ENCODE results near the gene CNEP1R1. TPM values are rescaled to one million over a fixed set of nuclear protein-coding genes. Genes with fewer than 3 reads are reported as not detected.

The CNEP1R1 gene
- total RNA-seq, 2 experiments from 2014 or later: 36.6 to 46.3 TPM

DNA sequence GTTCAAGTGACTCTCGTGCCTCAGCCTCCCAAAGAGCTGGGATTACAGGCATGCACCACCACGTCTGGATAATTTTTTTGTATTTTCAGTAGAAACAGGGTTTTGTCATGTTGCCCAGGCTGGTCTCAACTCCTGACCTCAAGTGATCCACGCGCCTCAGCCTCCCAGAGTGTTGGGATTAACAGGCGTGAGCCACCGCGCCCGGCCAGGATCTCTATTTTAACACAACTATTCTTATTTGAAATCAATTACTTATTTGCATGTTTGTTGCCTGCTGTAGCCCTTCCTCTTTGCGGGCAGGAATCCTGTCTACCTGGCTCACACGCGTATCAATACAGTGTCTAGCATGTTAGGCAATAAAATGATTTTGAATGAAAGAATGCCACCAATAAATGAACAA lies 818 bp upstream of the CNEP1R1 start:
- no peak for ATAC-seq (ENCODE audit: poor library complexity)
- no peaks in the 10 kb centered on the region for H3K9me3 ChIP-seq (ENCODE audit: control insufficient read depth in 1 of 2, insufficient read depth in 1 of 2, low read length in 2 of 2)
- H3K4me3 ChIP-seq (ENCODE audit: low read length): no peak overlapping the region
- CTCF ChIA-PET: interaction anchor here (0.7 to 3.3 kb wide), 13 partner anchors 10 to 782 kb away, joined by 3 to 48 read pairs (median 4); partner anchors contain the start of genes HEATR3 and TENT4B
- POLR2A ChIA-PET: interaction anchor here (1.3 to 2.7 kb wide), 5 partner anchors 42 to 641 kb away, joined by 3 to 41 read pairs (median 10); partner anchors contain the start of gene HEATR3
- TF ChIP-seq, protein P1, sequence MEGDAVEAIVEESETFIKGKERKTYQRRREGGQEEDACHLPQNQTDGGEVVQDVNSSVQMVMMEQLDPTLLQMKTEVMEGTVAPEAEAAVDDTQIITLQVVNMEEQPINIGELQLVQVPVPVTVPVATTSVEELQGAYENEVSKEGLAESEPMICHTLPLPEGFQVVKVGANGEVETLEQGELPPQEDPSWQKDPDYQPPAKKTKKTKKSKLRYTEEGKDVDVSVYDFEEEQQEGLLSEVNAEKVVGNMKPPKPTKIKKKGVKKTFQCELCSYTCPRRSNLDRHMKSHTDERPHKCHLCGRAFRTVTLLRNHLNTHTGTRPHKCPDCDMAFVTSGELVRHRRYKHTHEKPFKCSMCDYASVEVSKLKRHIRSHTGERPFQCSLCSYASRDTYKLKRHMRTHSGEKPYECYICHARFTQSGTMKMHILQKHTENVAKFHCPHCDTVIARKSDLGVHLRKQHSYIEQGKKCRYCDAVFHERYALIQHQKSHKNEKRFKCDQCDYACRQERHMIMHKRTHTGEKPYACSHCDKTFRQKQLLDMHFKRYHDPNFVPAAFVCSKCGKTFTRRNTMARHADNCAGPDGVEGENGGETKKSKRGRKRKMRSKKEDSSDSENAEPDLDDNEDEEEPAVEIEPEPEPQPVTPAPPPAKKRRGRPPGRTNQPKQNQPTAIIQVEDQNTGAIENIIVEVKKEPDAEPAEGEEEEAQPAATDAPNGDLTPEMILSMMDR (IDR thresholded peaks at IDR 0.05): no peak
- intact Hi-C loops (cut with DNase I, micrococcal nuclease): loop anchor here (1.0 to 10.0 kb wide), 6 partner anchors 131 to 783 kb away; partner anchors contain the start of gene TENT4B (in 1 of the 2)
- H3K36me3 Mint-ChIP-seq (ENCODE audit: low read depth): peaks cover 21% of the 10 kb centered on the region
- peak overlapping the region; percentile 90 for H3K27ac Mint-ChIP-seq
- no peak for DNase-seq
- H3K9me3 Mint-ChIP-seq: no peaks in the 10 kb centered on the region
- peaks cover 25% of the 10 kb centered on the region for H3K4me1 ChIP-seq (ENCODE audit: insufficient read depth, low read length)
- no peaks in the 10 kb centered on the region for H3K27me3 ChIP-seq (ENCODE audit: control insufficient read depth in 1 of 2, insufficient read depth in 2 of 2, low read length in 2 of 2)
- peak overlapping the region; percentile 94 for H3K4me3 Mint-ChIP-seq
- H3K4me1 Mint-ChIP-seq (ENCODE audit: low read depth): peaks cover 33% of the 10 kb centered on the region
- H3K27me3 Mint-ChIP-seq: no peaks in the 10 kb centered on the region
- no peak overlapping the region for H3K27ac ChIP-seq (ENCODE audit: low read depth in 1 of 2, low read length in 2 of 2)
- H3K36me3 ChIP-seq (ENCODE audit: insufficient read depth, low read length): no peaks in the 10 kb centered on the region

- H3K4me3 Mint-ChIP-seq: peak overlapping the region; percentile 94
- ChIA-PET CTCF (interaction anchor here (0.7 to 3.3 kb wide), 22 partner anchors 9 to 780 kb away, joined by 3 to 48 read pairs (median 4); partner anchors contain the start of genes HEATR3 and TENT4B), POLR2A (interaction anchor here (0.7 to 2.7 kb wide), 20 partner anchors 9 to 781 kb away, joined by 3 to 41 read pairs (median 5); partner anchors contain the start of genes CYLD, HEATR3, SNX20 and TENT4B)
- no peaks in the 10 kb centered on the region for H3K9me3 Mint-ChIP-seq
- H3K27me3 Mint-ChIP-seq: no peaks in the 10 kb centered on the region
- intact Hi-C loops (cut with DNase I, micrococcal nuclease): loop anchor here (1.0 to 10.0 kb wide), 10 partner anchors 40 to 781 kb away; partner anchors contain the start of genes TENT4B (in 2 of the 2), CYLD (in 1 of the 2) and HEATR3 (in 1 of the 2)
- H3K36me3 Mint-ChIP-seq (ENCODE audit: low read depth): peaks cover 34% of the 10 kb centered on the region
- TF ChIP-seq, protein P1 (IDR thresholded peaks at IDR 0.05): no peak
- peak overlapping the region; percentile 90 for H3K4me3 ChIP-seq (ENCODE audit: low read length)
- peaks cover 25% of the 10 kb centered on the region for H3K4me1 ChIP-seq (ENCODE audit: insufficient read depth, low read length)
- H3K9me3 ChIP-seq (ENCODE audit: control insufficient read depth in 1 of 2, insufficient read depth in 1 of 2, low read length in 2 of 2): no peaks in the 10 kb centered on the region
- ATAC-seq (ENCODE audit: poor library complexity) (peak; percentile 27), DNase-seq (peak in 10 of 14 experiments; percentile 2 to 57 (median 21))
- H3K4me1 Mint-ChIP-seq (ENCODE audit: low read depth): peaks cover 38% of the 10 kb centered on the region
- peak overlapping the region; percentile 90 for H3K27ac Mint-ChIP-seq
- H3K27ac ChIP-seq (ENCODE audit: low read depth in 1 of 2, low read length in 2 of 2): peak overlapping the region; percentile 58
- H3K27me3 ChIP-seq (ENCODE audit: control insufficient read depth in 1 of 2, insufficient read depth in 2 of 2, low read length in 2 of 2): no peaks in the 10 kb centered on the region
- peaks cover 9% of the 10 kb centered on the region for H3K36me3 ChIP-seq (ENCODE audit: insufficient read depth, low read length)
Observed at GRCh38 chr16:50025537-50025931, 509 bp downstream of the CNEP1R1 start.

DNA sequence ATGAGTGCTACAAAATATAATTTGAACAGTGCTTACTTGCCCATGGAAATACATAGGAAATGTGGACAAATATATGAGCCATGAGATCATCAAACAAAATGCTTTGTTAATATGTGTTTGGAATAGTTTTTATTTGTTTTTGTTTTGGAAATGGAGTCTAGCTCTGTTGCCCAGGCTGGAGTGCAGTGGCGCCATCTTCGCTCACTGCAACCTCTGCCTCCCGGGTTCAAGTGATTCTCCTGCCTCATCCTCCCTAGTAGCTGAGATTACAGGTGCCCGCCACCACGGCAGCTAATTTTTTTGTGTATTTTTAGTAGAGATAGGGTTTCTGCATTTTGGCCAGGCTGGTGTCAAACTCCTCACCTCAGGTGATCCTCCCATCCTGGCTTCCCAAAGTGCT lies 2.8 kb downstream of the CNEP1R1 start:
- Histone ChIP-seq H3K36me3 (ENCODE audit: insufficient read depth, low read length) (peaks cover 26% of the 10 kb centered on the region), H3K27ac (ENCODE audit: low read depth in 1 of 2, low read length in 2 of 2) (no peak overlapping the region), H3K27me3 (ENCODE audit: control insufficient read depth in 1 of 2, insufficient read depth in 2 of 2, low read length in 2 of 2) (no peaks in the 10 kb centered on the region), H3K4me3 (ENCODE audit: low read length) (no peak overlapping the region), H3K9me3 (ENCODE audit: control insufficient read depth in 1 of 2, insufficient read depth in 1 of 2, low read length in 2 of 2) (no peaks in the 10 kb centered on the region), H3K4me1 (ENCODE audit: insufficient read depth, low read length) (peaks cover 25% of the 10 kb centered on the region)
- H3K27ac Mint-ChIP-seq: no peak overlapping the region
- CTCF ChIA-PET: no interaction called here
- intact Hi-C loops (cut with DNase I, micrococcal nuclease): loop anchor here (2.0 to 10.0 kb wide), 5 partner anchors 127 to 714 kb away; partner anchors contain the start of genes BRD7 (in 1 of the 2), CYLD (in 1 of the 2) and TENT4B (in 1 of the 2)
- peaks cover 38% of the 10 kb centered on the region for H3K4me1 Mint-ChIP-seq (ENCODE audit: low read depth)
- peaks cover 57% of the 10 kb centered on the region for H3K36me3 Mint-ChIP-seq (ENCODE audit: low read depth)
- POLR2A ChIA-PET: no interaction called here
- TF ChIP-seq, protein P1 (IDR thresholded peaks at IDR 0.05): no peak
- no peaks in the 10 kb centered on the region for H3K27me3 Mint-ChIP-seq
- H3K4me3 Mint-ChIP-seq: no peak overlapping the region
- no peaks in the 10 kb centered on the region for H3K9me3 Mint-ChIP-seq
- ATAC-seq (ENCODE audit: poor library complexity) (no peak), DNase-seq (no peak)

Data from CD4-positive, alpha-beta T cell (primary cell).